ENCODE results near the gene HOXB9. TPM values are rescaled to one million over a fixed set of nuclear protein-coding genes. Genes with fewer than 3 reads are reported as not detected.

HOXB9 gene
- total and polyA plus RNA-seq, 9 of the 15 experiments (the other 6 are each of a cell fraction or from before 2014, with no cell fraction given) = 3.1 to 196 (median 77.6) TPM

DNA sequence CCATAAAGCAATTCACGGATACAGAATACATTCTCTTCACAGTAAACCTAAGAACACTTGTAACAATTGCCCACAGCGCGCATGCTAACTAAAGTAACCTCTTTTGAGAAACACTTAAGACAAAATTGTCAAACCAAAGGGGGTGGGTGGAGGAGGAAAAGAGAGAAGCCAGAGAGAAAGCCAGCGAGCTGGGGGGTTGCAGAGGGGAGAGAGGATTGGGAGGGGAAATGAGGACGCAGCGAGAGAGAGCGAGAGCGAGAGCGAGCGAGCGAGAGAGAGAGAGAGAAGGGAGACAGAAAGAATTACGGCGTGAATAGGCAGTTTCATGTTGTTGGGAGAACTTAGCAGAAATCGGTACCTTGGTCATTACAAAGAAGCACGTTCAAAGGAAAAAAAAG lies 13.7 kb downstream of the HOXB9 start:
- POLR2A ChIA-PET = interaction anchor here (0.6 kb wide), 1 partner anchor 8 kb away, joined by 3 read pairs; no protein-coding TSS in a partner anchor

More for the DNA sequence above, 13.7 kb downstream of the HOXB9 start:
- H2AFZ ChIP-seq (ENCODE audit: low read depth, low read length) = no peak overlapping the region
- ATAC-seq (no peak), DNase-seq (ENCODE audit: extremely low read depth in 1 of 4, low spot score in 3 of 4) (no peak), FAIRE-seq (no peak)
- peaks cover 8% of the 10 kb centered on the region; the same call in 1 of the 3 replicates for H3K36me3 ChIP-seq (ENCODE audit: control insufficient read depth, insufficient read depth, low read length)
- H3K27me3 ChIP-seq (ENCODE audit: control insufficient read depth in 2 of 2, insufficient read depth in 2 of 2, low read length in 2 of 2) = no peaks in the 10 kb centered on the region
- no TSS peak for BruUV-seq (replicated peaks)
- in situ Hi-C loops (cut with MboI) (no loop called here), intact Hi-C loops (cut with micrococcal nuclease) (no loop called here)
- H3K79me2 ChIP-seq (ENCODE audit: control insufficient read depth, insufficient read depth, low read length) = peaks cover 32% of the 10 kb centered on the region
- no peak overlapping the region for H3K4me3 ChIP-seq
- H3K27ac ChIP-seq (ENCODE audit: extremely low read depth, low read depth, low read length) = no peak overlapping the region
- TF ChIP-seq HDAC1 (IDR thresholded peaks at IDR 0.05) = no peak
- TF ChIP-seq SRSF1 (IDR thresholded peaks at IDR 0.05; ENCODE audit: low read depth, low read length) = no peak
- no peak for TF ChIP-seq ZNF589 (CRISPR knock-in tag; IDR thresholded peaks at IDR 0.05; ENCODE audit: low read depth)
- TF ChIP-seq HDGF (IDR thresholded peaks at IDR 0.05) = no peak
- TF ChIP-seq NR3C1 (CRISPR knock-in tag; IDR thresholded peaks at IDR 0.05) = no peak
- no peak for TF ChIP-seq COPS2 (conservative IDR thresholded peaks at IDR 0.05)
- TF ChIP-seq ZNF197 (CRISPR knock-in tag; IDR thresholded peaks at IDR 0.05; ENCODE audit: low read depth) = no peak
- no peak for TF ChIP-seq CTCFL (IDR thresholded peaks at IDR 0.05; ENCODE audit: borderline replicate concordance, insufficient read depth, low read depth, low read length, poor library complexity, severe bottlenecking)
- TF ChIP-seq HOXB6 (CRISPR knock-in tag; IDR thresholded peaks at IDR 0.05; ENCODE audit: borderline replicate concordance) = no peak
- no peak for TF ChIP-seq CHCHD3 (CRISPR knock-in tag; IDR thresholded peaks at IDR 0.05)
- TF ChIP-seq SAFB (IDR thresholded peaks at IDR 0.05; ENCODE audit: borderline replicate concordance, low read depth, low read length) = no peak
- no peak for TF ChIP-seq CBFA2T2 (conservative IDR thresholded peaks at IDR 0.05)
- no peak for TF ChIP-seq CHD1 (IDR thresholded peaks at IDR 0.05; ENCODE audit: low read length)
- no peak for TF ChIP-seq SNRNP70 (optimal IDR thresholded peaks at IDR 0.05; ENCODE audit: low read depth, low read length)
- no peak for TF ChIP-seq RAD51 (IDR thresholded peaks at IDR 0.05; ENCODE audit: borderline replicate concordance, low read depth)
- TF ChIP-seq KLF6 (CRISPR knock-in tag; IDR thresholded peaks at IDR 0.05; ENCODE audit: borderline replicate concordance) = no peak
- no peak for TF ChIP-seq TFE3 (CRISPR knock-in tag; IDR thresholded peaks at IDR 0.05)
- no peak overlapping the region for H3K9ac ChIP-seq (ENCODE audit: insufficient read depth in 1 of 2, low read depth in 2 of 2, low read length in 2 of 2)
- peaks cover 20 to 48% of the 10 kb centered on the region in 2 experiments for H3K4me1 ChIP-seq (replicated peaks in 1 of 2; ENCODE audit: control insufficient read depth in 2 of 2, insufficient read depth in 2 of 2, low read length in 2 of 2)
- CTCF ChIA-PET (ENCODE audit: low intra/inter-chr PET ratio) = no interaction called here
- H3K9me1 ChIP-seq (ENCODE audit: control insufficient read depth, insufficient read depth, low read length) = no peaks in the 10 kb centered on the region
- H4K20me1 ChIP-seq (replicated peaks; ENCODE audit: control insufficient read depth, insufficient read depth, low read length) = no peaks in the 10 kb centered on the region
- no peak overlapping the region for H3K4me2 ChIP-seq (ENCODE audit: insufficient read depth, low read length)
- 94% methylated on average over 15 of the region's 15 CpGs for WGBS (ENCODE audit: insufficient coverage, low coverage, missing lambda C conversion rate)
- H3K9me3 ChIP-seq (replicated peaks; ENCODE audit: control insufficient read depth, insufficient read depth, low read depth, low read length) = no peaks in the 10 kb centered on the region

Measured in K562 (cell line).